Astrocyte of the spinal cord (primary cell): ENCODE measurements around the gene CFAP46.

Experiments used
- DNase-seq: peaks from one replicate; pipeline ENCODE4 v3.0.0; 2011; ENCODE audit warnings: low read depth, low spot score
- H3K4me3 ChIP-seq: 2 replicates; pipeline ENCODE4 v1.5.1; 2011; ENCODE audit warnings: low read depth, mild to moderate bottlenecking, low read length, moderate library complexity
- CTCF ChIP-seq: IDR thresholded peaks from 2 replicates; pipeline ENCODE4 v1.5.1; 2012; ENCODE audit warnings: low read depth, mild to moderate bottlenecking, low read length, inconsistent platforms
- in situ Hi-C: cut with HindIII; loops from 2 replicates; pipeline ENCODE4 v1.10.0; 2017; ENCODE audit warnings: low sequenced_read_pairs

The CFAP46 gene

DNA sequence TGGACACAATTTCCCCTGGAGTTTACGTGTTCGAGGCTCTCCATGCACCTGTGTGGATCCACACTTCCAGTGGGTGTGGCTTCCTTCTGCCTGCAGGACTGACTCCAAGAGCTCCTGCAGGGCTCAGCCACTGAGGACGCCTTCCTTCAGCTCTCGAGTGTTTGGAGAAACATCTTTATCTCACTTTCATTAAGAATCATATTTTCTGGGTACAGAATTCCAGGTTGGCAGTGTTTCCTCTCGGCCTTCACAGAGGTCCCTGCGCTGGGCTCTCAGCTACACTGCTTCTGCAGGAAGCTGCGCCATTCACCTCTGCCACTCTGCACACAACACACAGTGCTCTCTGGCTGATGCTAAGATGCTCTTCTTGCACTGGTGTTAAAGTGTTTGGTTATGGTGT, 86.5 kb downstream of the CFAP46 start:
- no peak for DNase-seq
- TF ChIP-seq CTCF: no peak
- in situ Hi-C loops: no loop called here
- no peak overlapping the region for H3K4me3 ChIP-seq

GRCh38 chr10:132851451-132851850, 90.9 kb downstream of the CFAP46 start:
- DNase-seq: no peak
- no peak for TF ChIP-seq CTCF
- H3K4me3 ChIP-seq: no peak overlapping the region
- in situ Hi-C loops: no loop called here

DNA sequence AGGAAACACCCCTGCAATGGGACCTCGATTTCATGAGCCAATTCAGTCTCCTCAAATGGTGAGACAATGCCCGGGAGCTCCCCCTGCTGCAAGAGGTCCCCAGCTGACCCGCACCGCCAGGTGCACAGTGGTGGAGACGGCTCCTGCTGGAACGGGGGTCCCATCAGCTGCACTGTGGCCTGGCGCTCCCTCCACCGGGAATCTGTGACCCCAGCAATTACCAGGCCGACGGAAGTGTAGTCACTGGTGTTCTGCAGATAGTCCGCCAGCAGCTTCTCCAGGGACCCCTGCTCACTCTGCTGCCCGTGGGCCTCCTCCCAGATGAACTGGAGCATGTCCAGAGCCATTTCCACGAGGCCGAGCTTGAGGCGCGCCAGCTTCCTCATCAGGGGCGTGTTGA, 91.5 kb downstream of the CFAP46 start:
- in situ Hi-C loops: no loop called here
- TF ChIP-seq CTCF: no peak
- H3K4me3 ChIP-seq: no peak overlapping the region
- DNase-seq: no peak

- in situ Hi-C loops: no loop called here
- no peak overlapping the region for H3K4me3 ChIP-seq
These were observed 92.1 kb downstream of the CFAP46 start for GRCh38 chr10:132850246-132850645.

GRCh38 chr10:132849546-132850031, 92.8 kb downstream of the CFAP46 start:
- in situ Hi-C loops: no loop called here
- DNase-seq: no peak
- TF ChIP-seq CTCF: no peak
- no peak overlapping the region for H3K4me3 ChIP-seq

More at GRCh38 chr10:132850246-132850645, 92.1 kb downstream of the CFAP46 start:
- no peak for DNase-seq
- no peak for TF ChIP-seq CTCF

- no peak overlapping the region for H3K4me3 ChIP-seq
- TF ChIP-seq CTCF: no peak
- no peak for DNase-seq
- in situ Hi-C loops: no loop called here
These were observed 93.3 kb downstream of the CFAP46 start for GRCh38 chr10:132848951-132849545.
